ENCODE measurements around the gene NOSTRIN. TPM values are rescaled to one million over a fixed set of nuclear protein-coding genes. Genes with fewer than 3 reads are reported as not detected.

The NOSTRIN gene
- total and polyA plus RNA-seq, 5 donors from 2014 or later = not detected

Other genes with a start within 250 kb of the NOSTRIN start
- gene SPC25, start 87.8 kb downstream of the NOSTRIN start, total RNA-seq = 0.96 TPM
- gene SPC25, start 87.8 kb downstream of the NOSTRIN start, polyA plus RNA-seq = 1 to 10 TPM in 1 of 4 donors, under 1 TPM in 3; 0.24 to 1.2 (median 0.44) TPM
- not detected for gene G6PC2, start 98.7 kb downstream of the NOSTRIN start, total RNA-seq
- gene G6PC2, start 98.7 kb downstream of the NOSTRIN start, polyA plus RNA-seq = not detected
- gene ABCB11, start 228.7 kb downstream of the NOSTRIN start, total RNA-seq = not detected
- gene ABCB11, start 228.7 kb downstream of the NOSTRIN start, polyA plus RNA-seq = not detected